ENCODE data around the gene TNFAIP8. TPM values are rescaled to one million over a fixed set of nuclear protein-coding genes. Genes with fewer than 3 reads are reported as not detected.

TNFAIP8 gene
- total and polyA plus RNA-seq, 10 of the 15 experiments (the other 5 are each of a cell fraction or from before 2014, with no cell fraction given) = 124 to 324 (median 177) TPM

DNA sequence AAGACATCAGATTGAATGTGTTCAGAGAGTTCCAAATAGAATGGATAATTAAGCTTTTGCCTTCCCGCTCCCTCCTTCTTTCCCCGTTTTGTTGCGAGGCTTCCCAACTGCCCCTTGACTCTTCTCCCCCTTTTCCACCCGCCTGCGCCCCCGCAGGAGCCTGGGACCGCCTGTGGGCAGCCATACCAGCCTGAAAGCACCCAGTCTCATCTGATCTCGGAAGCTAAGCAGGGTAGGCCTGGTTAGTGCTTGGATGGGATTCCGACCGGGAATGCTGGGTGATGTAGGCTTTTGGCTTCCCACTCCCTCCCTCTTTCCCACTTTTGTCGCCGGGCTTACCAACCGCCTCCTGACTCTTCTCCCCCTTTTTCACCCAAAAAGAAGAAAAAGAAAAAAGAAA, 89.7 kb downstream of the TNFAIP8 start:
- Histone ChIP-seq H2AFZ (ENCODE audit: control insufficient read depth, low read depth, low read length) (no peak overlapping the region), H3K79me2 (ENCODE audit: control insufficient read depth, insufficient read depth, low read length) (no peaks in the 10 kb centered on the region), H3K36me3 (ENCODE audit: control insufficient read depth in 2 of 2, insufficient read depth in 2 of 2, low read length in 1 of 2) (no peaks in the 10 kb centered on the region), H3K9ac (ENCODE audit: control insufficient read depth, insufficient read depth, low read length) (no peak overlapping the region), H3K4me1 (ENCODE audit: control insufficient read depth, insufficient read depth, low read length) (no peaks in the 10 kb centered on the region), H3K9me3 (replicated peaks; ENCODE audit: control insufficient read depth, insufficient read depth, low read length) (no peaks in the 10 kb centered on the region; the same call in 1 of the 3 replicates), H3K27me3 (replicated peaks in 1 of 2; ENCODE audit: control insufficient read depth in 2 of 2, insufficient read depth in 2 of 2, low read length in 1 of 2) (no peaks in the 10 kb centered on the region), H3K27ac (ENCODE audit: control insufficient read depth, insufficient read depth) (no peak overlapping the region), H3K4me2 (ENCODE audit: control insufficient read depth, insufficient read depth) (no peak overlapping the region), H4K20me1 (ENCODE audit: control insufficient read depth, insufficient read depth) (no peaks in the 10 kb centered on the region), H3K4me3 (no peak overlapping the region)
- no peak for TF ChIP-seq POU2F2 (IDR thresholded peaks at IDR 0.05; ENCODE audit: borderline replicate concordance, low read depth, low read length)
- ATAC-seq = no peak
- no TSS peak for BruUV-seq (replicated peaks)
- intact Hi-C loops (cut with micrococcal nuclease; ENCODE audit: unreplicated experiment) (no loop called here), in situ Hi-C loops (cut with MboI) (no loop called here)
- DNase-seq (ENCODE audit: low read depth, low spot score) = no peak
- 61% methylated on average over 13 of the region's 13 CpGs for WGBS (ENCODE audit: insufficient coverage, insufficient replicate concordance, low lambda C conversion rate, missing lambda C conversion rate)
- CTCF ChIA-PET = no interaction called here
- FAIRE-seq = no peak
- POLR2A ChIA-PET = no interaction called here
- SMC1A ChIA-PET (ENCODE audit: uncharacterized antibody, unreplicated experiment) = interaction anchor here (1.0 kb wide), 1 partner anchor 19 kb away, joined by 3 read pairs; no protein-coding TSS in a partner anchor
- RAD21 ChIA-PET (ENCODE audit: unreplicated experiment) = no interaction called here

Small RNAs within 50 kb of the gene (small RNA-seq; reads per million reads assigned to genes)
- gene RN7SL174P = not detected
- not detected for gene RNA5SP190

Other genes with a start within 250 kb of the TNFAIP8 start
- gene HSD17B4, start 96.5 kb downstream of the TNFAIP8 start, total RNA-seq (2014; rRNA removed) = 93.1 and 105 TPM in 2 replicates
- gene HSD17B4, start 96.5 kb downstream of the TNFAIP8 start, total RNA-seq (2014; rRNA removed; fragmentation: Illumina TruSeq; extraction: Trizol) = 92.9 and 93.3 TPM in 2 replicates
- 90.0 and 103 TPM in 2 replicates for gene HSD17B4, start 96.5 kb downstream of the TNFAIP8 start, total RNA-seq (2021)
- gene HSD17B4, start 96.5 kb downstream of the TNFAIP8 start, polyA plus RNA-seq (2011; rRNA removed) = 125 and 160 TPM in 2 replicates
- gene HSD17B4, start 96.5 kb downstream of the TNFAIP8 start, polyA plus RNA-seq (2014; fragmentation: Illumina TruSeq; extraction: Trizol) = 97.5 and 128 TPM in 2 replicates
- gene HSD17B4, start 96.5 kb downstream of the TNFAIP8 start, polyA plus RNA-seq (2014; fragmentation: Nextera tagmentation; extraction: Ambion mirVana) = 10 to 100 TPM; 38.6 to 62.4 TPM
- gene HSD17B4, start 96.5 kb downstream of the TNFAIP8 start, polyA plus RNA-seq (2014; rRNA removed) = 52.9 and 58.6 TPM in 2 replicates
- gene HSD17B4, start 96.5 kb downstream of the TNFAIP8 start, polyA plus RNA-seq (2016; fragmentation: Nextera tagmentation; extraction: Ambion mirVana) = 10 to 100 TPM; 92.0 to 99.7 TPM

Data from GM12878 (cell line).